ENCODE results near the gene OSBPL1A.

OSBPL1A gene

DNA sequence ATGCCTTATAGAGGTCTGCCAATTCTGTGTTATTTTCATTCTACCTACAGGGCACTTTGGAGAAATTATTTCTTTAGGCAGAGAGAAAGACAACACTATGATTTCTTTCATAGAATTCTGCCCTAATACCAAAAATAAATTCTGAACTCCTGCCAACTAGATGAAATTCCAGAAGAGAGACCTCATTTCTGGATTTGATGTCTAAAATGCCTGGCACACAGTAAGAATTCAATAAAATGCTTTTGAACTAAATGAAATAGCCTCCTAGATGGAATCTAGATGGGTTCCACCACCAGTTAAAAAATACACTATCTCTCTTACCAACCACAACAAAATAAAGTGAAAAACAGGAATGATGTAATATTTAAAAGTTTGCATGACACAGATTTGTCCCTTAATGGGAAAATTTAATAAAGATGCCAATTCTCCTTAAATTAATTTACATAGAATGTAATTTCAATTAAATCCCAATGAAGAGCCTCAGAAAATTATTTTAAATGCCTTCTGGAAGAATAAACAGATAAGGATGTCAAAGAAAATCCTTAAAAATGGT is 75.0 kb downstream of the OSBPL1A start:
- DNase-seq = no peak

DNA sequence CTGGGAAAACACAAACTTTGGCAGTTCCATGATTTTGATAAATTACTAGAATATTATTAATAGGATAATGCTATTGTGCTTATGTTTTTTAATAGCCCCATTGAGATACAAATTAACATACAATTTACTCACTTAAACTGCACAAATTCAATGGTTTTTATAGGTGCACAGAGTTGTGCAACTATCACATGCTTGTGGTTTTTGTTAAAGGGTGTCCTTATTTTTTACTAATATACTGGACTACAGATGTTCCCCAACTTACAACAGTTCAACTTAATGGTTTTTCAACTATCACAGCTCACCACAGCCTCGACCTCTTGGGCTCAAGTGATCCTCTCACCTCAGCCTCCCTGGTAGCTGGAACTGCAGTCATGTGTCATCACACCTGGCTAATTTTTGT is 76.6 kb downstream of the OSBPL1A start:
- no peak for DNase-seq

DNA sequence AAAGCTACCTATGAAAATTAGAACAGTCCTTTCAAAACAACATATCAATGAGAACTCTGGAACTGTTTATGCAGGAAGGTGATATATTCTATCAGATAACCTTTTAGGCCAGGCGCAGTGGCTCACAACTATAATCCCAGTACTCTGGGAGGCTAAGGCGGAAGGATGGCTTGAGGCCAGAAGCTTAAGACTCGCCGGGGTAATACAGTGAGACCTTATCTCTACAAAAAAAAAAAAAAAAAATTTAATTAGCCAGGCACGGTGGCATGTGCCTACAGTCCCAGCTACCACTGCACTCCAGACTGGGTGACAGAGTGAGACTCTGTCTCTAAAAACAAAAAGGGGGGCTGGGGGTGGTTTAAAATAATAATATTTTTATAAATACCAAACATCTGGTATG is 77.9 kb downstream of the OSBPL1A start:
- no peak for DNase-seq

DNA sequence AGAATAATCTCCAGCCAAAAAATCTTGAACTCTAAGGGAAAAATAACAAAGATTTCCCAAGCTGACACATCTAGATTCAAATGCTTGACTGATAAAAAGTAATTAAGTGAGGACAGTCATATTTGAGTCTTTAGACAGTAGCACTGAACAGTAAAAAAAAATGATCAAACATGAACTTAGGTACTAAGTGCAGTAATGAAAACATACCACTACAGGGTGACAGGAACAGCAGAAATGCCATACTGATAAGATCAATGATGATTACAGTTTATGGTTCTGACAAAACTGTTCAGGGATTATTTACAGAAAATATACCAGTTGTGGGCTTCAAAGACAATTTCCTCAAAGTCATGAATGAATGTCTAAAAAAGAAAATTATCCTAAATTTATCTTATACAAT is 80.3 kb downstream of the OSBPL1A start:
- DNase-seq = no peak

DNA sequence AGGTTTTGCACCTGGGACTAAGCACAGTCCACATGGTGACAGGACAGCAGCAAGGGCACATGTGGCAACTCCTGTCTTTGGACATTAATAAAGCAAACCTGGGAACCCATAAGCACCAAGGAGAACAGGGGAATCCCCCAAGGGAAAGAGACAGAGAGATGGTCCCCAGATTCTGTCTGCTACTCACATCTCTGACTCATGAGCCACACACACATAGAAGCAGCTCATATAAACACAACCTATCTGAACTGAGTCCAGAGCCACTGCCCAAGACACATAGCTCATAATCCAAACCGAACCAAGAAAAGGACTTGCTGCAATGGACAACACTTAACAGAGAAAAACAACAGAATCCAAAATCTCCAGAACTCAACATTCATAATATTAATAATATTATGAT is 82.5 kb downstream of the OSBPL1A start:
- no peak for DNase-seq

DNA sequence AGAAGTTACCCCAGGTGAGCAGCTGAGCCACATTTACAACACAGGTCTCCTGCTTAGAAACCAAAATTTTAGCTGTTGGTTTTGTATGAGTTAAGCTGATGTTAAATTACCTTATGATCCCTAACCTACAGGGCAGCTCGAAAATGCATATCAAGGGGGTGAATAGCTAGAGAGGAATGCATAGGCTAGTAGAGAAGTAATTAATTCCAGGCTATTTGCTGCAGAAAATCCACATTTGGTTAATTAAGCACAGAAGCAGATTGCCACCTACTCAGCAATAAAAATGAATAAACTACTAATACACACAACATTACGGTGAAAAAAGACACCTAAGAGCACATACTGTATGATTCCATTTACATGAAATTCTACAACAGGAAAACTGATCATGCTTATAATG is 91.4 kb downstream of the OSBPL1A start:
- DNase-seq = no peak

DNA sequence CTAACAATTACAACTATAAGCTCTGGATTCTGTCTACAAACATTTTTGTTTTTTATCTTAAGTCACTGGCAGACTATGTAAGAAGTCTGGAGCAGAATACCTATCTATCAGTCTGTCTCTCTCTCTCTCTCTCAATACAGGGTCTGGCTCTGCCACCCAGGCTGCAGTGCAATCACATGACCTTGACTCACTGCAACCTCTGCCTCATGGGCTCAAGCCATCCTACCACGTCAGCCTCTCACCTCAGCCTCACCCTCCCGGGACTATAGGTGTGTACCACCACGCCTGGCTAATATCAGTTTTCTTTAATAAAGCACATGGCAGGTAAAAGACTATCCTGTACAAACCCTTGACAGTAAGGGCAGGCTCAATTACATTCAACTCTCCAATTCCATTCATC is 96.9 kb downstream of the OSBPL1A start:
- DNase-seq = no peak

DNA sequence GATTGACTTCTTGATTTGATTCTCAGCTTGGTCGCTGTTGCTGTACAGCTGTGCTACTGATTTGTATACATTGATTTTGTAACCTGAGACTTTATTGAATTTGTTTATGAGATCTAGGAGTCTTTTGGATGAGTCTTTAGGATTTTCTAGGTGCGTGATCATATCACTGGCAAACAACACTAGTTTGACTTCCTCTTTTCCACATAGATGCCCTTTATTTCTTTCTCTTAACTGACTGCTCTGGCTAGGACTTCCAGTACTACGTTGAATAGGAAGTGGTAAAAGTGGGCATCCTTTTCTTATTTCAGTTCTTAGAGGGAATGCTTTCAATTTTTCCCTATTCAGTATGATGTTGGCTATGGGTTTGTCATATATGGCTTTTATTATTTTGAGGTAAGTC is 101.3 kb downstream of the OSBPL1A start:
- DNase-seq = no peak

DNA sequence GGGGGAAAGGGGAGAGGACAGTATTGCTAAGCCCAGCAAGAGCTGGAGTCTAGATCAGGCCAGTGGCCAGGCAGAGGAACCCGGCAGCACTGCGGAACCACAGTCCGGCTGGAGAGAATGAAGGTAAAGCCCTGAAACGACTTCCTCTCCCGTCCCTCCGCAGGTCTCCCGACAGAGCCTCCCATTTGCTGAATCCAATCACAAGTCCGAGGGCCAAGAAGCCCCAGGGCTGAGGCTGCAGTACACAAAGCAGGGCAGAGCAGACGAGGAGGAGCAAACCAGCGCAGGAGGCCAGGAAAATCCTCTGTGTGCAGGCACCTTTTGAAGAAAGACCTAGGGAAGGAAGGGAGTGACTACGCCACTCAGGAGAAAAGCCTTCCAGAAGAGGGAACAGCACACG is 104.4 kb downstream of the OSBPL1A start:
- DNase-seq = no peak

DNA sequence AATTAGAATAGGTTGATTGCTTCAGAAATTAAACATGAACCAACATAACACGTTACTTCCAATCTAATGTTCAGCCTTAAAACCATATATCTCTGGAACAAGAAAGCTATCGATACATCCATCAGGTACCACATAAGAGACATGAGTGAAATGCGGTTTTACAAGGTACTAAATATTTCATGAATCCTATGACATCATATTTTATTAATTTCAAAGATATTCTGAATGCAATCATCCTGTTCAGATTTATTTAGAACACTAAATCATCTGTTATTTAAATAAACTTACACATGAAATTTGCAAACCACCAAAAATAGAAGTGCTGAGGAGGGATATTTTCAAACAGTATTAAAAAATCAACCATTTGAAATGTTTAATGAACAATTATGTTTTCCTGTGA is 119.0 kb downstream of the OSBPL1A start:
- no peak for DNase-seq

DNA sequence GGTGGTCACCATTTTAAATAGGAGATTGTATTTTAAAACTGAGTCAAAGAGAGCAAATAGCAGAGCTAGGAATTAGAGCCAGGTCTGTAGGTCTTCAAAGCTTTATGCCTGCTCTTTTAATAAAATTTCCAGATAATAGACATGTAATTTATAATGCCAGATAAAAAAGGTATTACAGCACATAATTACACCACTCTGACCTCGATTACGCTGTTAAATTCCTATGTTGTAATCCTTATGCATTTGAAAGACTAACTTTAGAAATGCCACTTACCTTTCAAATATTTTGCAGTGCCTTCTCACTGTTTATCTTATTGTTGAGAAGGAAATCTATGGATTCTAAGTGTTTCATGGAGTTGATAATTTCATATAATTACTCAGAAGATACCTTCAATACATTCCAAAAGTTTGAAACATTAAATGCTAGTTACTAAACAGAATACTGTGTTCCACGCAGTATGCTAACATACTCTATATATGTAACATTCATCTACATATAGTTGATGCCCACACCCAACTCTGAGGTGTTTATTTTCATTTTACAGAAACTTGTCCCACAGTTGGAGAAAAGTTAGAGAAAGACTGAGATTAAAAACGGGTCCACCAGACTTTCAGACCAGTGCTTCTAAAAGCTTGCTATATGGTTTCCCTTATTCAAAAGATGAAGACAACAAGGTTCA is 120.0 kb downstream of the OSBPL1A start:
- DNase-seq = no peak

DNA sequence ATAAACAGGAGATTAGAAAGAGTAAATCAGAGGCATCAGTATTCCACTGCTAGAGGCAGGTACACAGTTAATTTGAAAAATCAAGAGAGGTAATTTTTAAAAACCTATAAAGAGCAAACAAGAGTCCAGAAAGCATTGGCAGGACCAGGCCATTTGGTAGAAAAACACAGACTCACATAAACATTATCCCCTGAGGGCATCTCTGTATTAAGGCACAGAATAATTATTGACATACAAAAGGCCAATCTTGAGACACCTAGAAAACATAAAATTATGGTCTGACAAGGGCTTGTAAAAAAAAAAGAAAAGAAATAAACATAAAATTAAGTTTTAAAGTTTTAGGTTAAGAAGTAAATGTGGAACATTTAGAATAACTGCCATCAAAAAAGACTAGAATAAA is 120.6 kb downstream of the OSBPL1A start:
- DNase-seq = no peak

DNA sequence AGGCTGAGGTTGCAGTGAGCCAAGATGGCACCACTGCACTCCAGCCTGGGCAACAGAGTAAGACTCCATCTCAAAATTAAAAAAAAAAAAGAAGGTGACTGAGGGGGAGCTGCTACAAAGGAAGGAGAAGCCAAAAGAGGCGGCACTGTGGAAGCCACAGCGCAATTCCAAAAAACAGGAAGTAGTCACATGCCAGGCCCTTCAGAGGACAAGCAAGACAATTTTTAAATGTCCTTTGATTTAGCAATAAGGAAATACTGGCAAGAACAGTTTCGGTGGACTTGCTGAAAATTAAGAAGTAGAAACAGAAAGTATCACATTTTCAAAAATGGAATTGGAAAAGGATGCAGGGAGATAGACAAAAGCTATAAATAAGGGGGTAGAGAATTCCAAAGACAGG is 122.8 kb downstream of the OSBPL1A start:
- no peak for DNase-seq

DNA sequence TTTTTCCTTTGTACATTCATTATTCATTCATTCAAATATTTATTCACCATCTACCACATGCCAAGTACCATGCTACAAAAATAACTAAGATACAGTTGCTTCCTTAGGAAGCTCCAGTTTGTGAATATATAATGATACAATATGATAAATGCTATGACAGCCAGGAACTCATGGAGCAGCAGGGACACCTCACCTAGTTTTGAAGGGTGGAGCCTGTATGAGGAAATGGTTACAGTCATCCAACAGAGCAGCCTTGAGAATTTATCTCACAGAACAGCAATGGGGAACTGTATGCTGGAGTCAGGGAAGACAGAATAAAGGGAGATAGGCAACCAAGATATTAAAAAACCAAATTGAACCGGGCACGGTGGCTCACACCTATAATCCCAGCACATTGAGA is 124.0 kb downstream of the OSBPL1A start:
- DNase-seq = no peak

DNA sequence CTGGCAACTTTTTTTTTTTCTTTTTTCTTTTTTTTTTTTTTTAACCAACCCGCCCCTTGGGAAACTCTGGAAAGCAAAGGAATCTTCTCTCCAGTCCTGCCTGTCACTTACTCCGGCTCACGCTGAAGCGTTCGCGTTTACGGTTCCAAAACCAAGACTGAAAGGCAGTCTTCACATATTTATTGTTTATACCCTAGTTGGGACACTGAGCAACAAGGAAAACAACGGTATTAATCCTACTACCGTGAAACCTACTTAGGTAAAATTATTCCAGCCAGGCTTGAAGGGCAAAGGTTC is 125.4 kb downstream of the OSBPL1A start:
- DNase-seq = no peak

DNA sequence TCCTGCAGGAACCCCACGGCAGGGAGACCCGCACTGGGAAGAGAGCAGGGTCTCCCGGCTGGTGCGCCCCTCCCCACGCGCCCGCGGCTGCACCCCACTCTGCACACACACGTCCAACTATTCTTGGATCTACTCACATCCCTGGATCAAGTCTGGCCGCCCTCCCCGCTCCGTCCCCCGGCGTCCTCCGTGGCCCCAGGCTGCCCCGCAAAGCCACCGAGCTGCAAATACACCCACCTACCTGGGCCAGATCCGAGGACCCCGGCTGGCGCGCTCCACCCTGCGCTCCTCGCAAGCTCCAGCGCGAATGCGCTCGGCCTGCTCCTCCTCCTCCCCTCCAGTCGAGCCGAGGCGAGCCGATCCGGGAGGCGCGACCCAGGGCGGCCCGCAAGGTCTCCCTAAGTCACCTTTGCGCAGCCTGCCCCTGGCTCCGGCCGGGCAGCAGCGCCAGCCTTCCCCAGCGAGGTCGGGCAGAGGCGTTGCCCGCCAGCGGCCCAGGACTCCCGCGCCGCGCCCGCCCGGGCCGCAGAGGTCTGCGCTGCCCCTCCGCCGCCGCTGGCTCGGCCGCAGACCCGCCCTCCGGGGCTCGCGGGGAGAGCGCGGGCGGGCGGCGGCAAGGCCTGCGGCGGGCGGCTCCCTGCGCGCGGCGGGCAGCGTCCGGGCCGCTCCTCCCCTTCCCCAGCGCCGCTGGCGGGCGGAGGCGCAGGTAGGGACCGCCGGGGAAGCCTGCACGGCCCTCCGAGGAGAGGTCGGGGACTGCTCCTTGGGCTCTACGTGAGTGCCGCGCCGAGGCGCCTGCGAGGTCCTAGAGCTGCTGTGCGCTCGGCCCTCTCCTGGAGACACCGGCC is 126.0 kb downstream of the OSBPL1A start:
- DNase-seq = peak; percentile 42

DNA sequence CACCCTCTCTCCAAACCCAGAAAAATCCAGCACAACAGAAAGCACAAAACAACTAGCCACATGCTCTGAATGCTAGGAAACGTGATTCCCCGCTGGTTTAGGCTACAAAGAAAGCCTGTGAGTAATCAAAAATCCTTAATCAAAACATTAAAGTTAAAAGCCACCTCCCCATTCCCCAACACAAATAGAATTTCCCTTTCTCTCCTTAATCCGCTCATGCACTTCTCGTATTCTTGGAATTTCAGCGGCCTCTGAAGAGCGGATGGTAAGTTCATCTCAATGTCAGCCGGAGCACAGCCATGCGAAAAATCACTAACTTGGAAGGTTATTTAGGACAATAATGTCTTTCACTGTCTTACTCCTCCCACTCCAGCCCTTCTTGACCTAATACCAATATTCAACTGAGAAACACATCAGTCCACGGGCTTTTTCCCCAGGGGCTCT is 126.7 kb downstream of the OSBPL1A start:
- no peak for DNase-seq

DNA sequence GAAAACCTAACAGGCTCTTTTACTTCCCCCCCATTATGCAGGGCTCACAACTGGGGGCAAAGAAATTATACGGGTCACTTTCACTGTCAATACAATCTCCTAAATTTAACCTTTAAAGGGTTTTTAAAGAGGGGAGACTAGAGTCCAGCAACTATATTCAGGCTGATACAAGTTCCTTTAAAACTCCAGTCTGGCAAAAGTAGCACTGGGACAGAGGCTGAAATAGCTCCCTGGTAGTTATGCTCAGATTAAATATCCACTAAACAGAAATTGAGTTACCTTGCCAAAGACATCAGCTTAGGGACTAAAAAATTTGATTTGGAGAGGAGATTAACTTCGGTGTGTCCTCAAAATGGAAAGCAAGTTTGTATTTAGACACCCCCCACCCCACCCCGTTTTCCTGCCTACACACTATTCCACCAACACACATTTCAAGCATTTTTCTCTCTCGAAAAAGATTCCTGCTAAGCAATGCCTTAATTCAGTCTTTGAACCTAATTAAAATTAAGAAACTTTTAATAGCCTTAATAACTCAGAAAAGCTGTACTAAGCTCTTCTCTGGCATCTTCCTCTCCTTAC is 127.2 kb downstream of the OSBPL1A start:
- DNase-seq = no peak

DNA sequence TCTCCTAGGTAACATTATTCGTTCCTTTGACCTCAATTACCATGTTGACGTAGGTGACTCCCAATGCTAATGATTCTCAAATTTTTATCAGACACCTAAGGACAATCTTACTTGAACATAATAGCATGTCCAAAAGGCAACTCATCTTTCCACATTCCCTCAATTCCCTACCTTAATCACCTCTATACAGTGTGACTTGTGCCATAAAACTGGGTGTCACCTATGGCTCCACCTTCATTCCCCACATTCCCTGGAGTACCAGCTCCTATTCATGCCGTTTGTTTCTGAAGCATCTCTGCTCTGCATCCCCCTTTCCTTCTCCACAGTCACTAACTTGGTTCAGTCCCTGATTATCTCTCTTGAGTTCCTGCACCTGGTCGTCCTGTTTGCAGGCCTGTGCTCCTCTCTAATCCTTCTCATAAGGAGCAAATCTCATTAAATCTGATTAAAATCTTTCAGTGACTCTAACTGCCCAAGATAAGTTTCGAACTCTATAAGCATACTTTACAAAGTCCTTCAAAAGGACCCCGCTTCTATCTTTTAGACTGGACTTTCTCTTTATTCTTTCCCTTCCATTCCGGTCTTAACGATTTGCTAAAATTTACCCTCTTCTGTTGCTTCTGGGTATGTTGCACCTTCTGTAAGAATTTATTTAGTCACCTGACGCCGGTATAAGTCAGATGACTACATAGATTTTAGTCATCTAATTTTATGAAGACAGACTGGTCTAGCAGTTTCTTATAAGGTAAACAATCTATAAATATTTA is 128.7 kb downstream of the OSBPL1A start:
- DNase-seq = no peak

DNA sequence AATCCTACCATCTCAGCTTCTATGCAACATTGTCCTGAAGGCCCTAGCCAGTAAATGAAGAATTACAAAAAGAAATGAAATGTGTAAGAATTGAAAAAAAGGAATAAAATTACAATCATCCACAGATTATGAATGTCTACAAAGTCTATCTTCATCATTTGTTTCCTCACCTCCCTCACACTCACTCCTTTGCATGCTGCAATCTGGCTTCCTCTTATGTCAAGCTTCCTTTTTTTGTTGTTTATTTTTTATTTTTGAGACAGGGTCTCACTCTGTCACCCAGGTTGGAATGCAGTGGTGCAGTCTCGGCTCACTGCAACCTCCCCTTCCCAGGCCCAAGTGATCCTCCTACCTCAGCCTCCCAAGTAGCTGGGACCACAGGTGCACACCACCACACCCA is 129.7 kb downstream of the OSBPL1A start:
- no peak for DNase-seq

DNA sequence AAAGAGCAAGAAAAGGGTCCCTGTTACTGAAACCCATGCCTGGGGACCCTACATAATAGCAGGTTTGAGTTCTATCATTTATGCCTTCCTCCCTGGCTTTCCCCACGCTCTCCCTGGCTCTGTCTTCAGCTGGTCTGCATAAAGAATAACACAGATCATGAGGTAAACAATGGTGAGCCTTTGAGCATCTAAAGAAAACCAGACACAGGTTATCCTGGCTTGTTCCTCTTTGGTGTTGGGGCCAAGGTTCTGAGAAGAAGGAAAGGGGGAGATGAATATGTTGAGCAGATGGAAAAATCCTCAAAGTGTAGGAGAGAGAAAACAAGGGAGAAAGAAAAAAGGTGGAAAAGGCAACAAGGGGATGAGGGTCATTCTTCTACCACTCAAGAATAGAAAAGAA is 131.5 kb downstream of the OSBPL1A start:
- no peak for DNase-seq

DNA sequence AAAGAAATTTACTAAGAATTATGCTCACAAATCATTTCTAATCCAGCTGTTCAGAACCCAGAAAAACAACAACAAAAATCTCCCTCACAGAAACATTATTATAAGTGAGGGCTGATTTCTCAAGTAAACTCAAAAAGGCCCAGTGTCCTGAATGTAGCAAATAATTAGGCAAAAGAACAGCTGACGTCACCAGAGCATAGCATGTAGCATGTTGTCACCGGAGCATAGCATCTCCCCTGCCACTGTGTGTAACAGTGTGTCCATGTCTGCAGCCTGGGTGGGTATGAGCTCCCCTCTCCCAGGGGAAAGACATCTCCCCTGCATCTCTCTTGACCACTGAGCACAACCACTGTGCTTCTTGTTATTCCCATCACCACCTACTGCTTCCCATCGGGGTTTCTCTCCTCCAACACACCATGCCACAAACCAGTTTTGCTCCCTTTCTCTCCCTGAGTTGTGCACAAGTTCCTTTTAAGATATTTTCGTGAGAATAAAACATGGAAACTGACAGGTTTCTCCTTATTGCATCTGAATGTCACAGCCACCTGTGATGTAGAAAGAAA is 132.0 kb downstream of the OSBPL1A start:
- DNase-seq = no peak

DNA sequence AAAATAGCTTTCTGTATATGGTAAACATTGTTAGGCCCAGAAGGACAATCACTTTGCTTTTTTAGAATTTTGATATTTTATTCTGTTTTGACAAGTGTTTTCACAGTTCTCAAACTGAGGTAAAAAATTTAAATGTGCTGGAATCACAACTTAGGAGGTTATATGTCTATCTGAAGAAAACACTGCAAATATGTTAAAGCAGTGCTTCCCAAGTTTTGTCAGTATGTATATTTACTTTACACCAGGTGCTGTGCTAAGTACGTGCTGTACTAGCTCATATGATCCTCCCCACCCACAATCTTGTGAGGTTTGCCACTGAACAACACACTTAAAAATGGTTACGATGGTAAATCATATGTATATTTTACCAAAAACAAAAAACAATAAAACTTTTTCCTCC is 134.6 kb downstream of the OSBPL1A start:
- DNase-seq = peak; percentile 20
